Neural cell (in vitro differentiated cells): ENCODE measurements around the gene DNM2. TPM values are rescaled to one million over a fixed set of nuclear protein-coding genes. Genes with fewer than 3 reads are reported as not detected.

Experiments
- H2AFZ ChIP-seq: fragments of 200-600, 300-800 bp; sonication (generic), shearing (Covaris generic); 2 replicates; pipeline ENCODE4 v1.6.0; 2014; ENCODE audit warnings: low read depth, mild to moderate bottlenecking, antibody characterized with exemption, low read length, moderate library complexity
- H3F3A ChIP-seq: fragments of 200-600 bp; shearing (Covaris generic); 2 replicates; pipeline ENCODE4 v1.6.1; 2016; ENCODE audit warnings: mild to moderate bottlenecking, moderate library complexity, mixed read lengths, antibody characterized with exemption, low read length; ENCODE audit not compliant: insufficient read depth, poor library complexity, severe bottlenecking
- H3K27ac ChIP-seq: fragments of 200-600, 300-800 bp; sonication (generic), shearing (Covaris generic); 2 replicates; pipeline ENCODE4 v1.5.1; 2014; ENCODE audit warnings: mild to moderate bottlenecking, low read length, moderate library complexity
- H3K27me3 ChIP-seq: fragments of 300-800, 200-600 bp; sonication (generic), shearing (Covaris generic); 2 replicates; pipeline ENCODE4 v1.6.0; 2014; ENCODE audit warnings: mild to moderate bottlenecking, low read depth, low read length, moderate library complexity; ENCODE audit not compliant: insufficient read depth
- H3K36me3 ChIP-seq: fragments of 300-800, 200-600 bp; sonication (generic), shearing (Covaris generic); 2 replicates; pipeline ENCODE4 v1.5.1; 2014; ENCODE audit warnings: mild to moderate bottlenecking, antibody characterized with exemption, low read length, moderate library complexity; ENCODE audit not compliant: insufficient read depth
- H3K4me2 ChIP-seq: fragments of 300-800, 200-600 bp; sonication (generic), shearing (Covaris generic); 2 replicates; pipeline ENCODE4 v1.6.0; 2014; ENCODE audit warnings: mild to moderate bottlenecking, low read length
- H3K4me3 ChIP-seq: fragments of 300-800, 200-600 bp; sonication (generic), shearing (Covaris generic); 2 replicates; pipeline ENCODE4 v1.5.1; 2014; ENCODE audit warnings: mild to moderate bottlenecking, low read length, moderate library complexity
- H3K79me2 ChIP-seq: fragments of 200-600 bp; shearing (Covaris generic); replicated peaks from 2 replicates; pipeline ENCODE4 v1.6.0; 2014; ENCODE audit warnings: mild to moderate bottlenecking, low read length, moderate library complexity; ENCODE audit not compliant: insufficient read depth
- H3K9ac ChIP-seq: fragments of 300-800, 200-600 bp; sonication (generic), shearing (Covaris generic); 2 replicates; pipeline ENCODE4 v1.6.1; 2016; ENCODE audit warnings: mild to moderate bottlenecking, low read length, mixed read lengths
- H3K9me2 ChIP-seq: fragments of 200-600 bp; shearing (Covaris generic); 2 replicates; pipeline ENCODE4 v1.6.1; 2016; ENCODE audit warnings: mild to moderate bottlenecking, low read length, mixed read lengths; ENCODE audit not compliant: insufficient read depth
- H3K9me3 ChIP-seq: fragments of 200-600, 300-800 bp; sonication (generic), shearing (Covaris generic); 2 replicates; pipeline ENCODE4 v1.6.1; 2016; ENCODE audit warnings: mild to moderate bottlenecking, mixed run types, low read length, moderate library complexity, mixed read lengths
- H4K20me1 ChIP-seq: fragments of 200-600 bp; shearing (Covaris generic); 2 replicates; pipeline ENCODE4 v1.6.1; 2016; ENCODE audit warnings: mild to moderate bottlenecking, mixed run types; ENCODE audit not compliant: insufficient read depth
- EP300 ChIP-seq: fragments of 450-650 bp; conservative IDR thresholded peaks from 2 replicates; pipeline ENCODE4 v1.6.1; 2014; ENCODE audit warnings: antibody characterized with exemption, mild to moderate bottlenecking, moderate library complexity; ENCODE audit not compliant: poor library complexity, severe bottlenecking
- EZH2 ChIP-seq: fragments of 200-600, 300-800 bp; shearing (Covaris generic), sonication (generic); IDR thresholded peaks from 2 replicates; pipeline ENCODE4 v1.6.1; 2014; ENCODE audit warnings: antibody characterized with exemption, low read length, borderline replicate concordance, mild to moderate bottlenecking; ENCODE audit not compliant: insufficient read depth, poor library complexity, severe bottlenecking
- MXI1 ChIP-seq: fragments of 450-650 bp; conservative IDR thresholded peaks from 2 replicates; pipeline ENCODE4 v1.6.1; 2014; ENCODE audit warnings: antibody characterized with exemption, mild to moderate bottlenecking; ENCODE audit not compliant: poor library complexity, severe bottlenecking
- POLR2AphosphoS5 ChIP-seq: IDR thresholded peaks from 2 replicates; pipeline ENCODE4 v1.6.1; 2012
- RAD21 ChIP-seq: fragments of 450-650 bp; conservative IDR thresholded peaks from 2 replicates; pipeline ENCODE4 v1.6.1; 2014; ENCODE audit warnings: antibody characterized with exemption, mild to moderate bottlenecking, moderate library complexity
- REST ChIP-seq: IDR thresholded peaks from 2 replicates; pipeline ENCODE4 v1.6.1; 2012; ENCODE audit warnings: borderline replicate concordance
- SMC3 ChIP-seq: fragments of 450-650 bp; conservative IDR thresholded peaks from 2 replicates; pipeline ENCODE4 v1.6.1; 2014; ENCODE audit warnings: antibody characterized with exemption, mild to moderate bottlenecking, moderate library complexity; ENCODE audit not compliant: poor library complexity
- TAF1 ChIP-seq: IDR thresholded peaks from 2 replicates; pipeline ENCODE4 v1.6.1; 2012; ENCODE audit warnings: low read depth
- polyA plus RNA-seq: library from polyadenylated mRNA; depleted of rRNA; stranded (reverse); fragments of >200 nt; gene quantifications from 2 replicates; pipeline ENCODE4 v1.2.3, GENCODE V29; 2014
- TF ChIP-seq, protein P1 (sequence below): fragments of 450-650 bp; IDR thresholded peaks from 2 replicates; pipeline ENCODE4 v1.5.1; 2014; ENCODE audit warnings: antibody characterized with exemption, mild to moderate bottlenecking, moderate library complexity; ENCODE audit not compliant: poor library complexity, severe bottlenecking

DNM2 gene
- polyA plus RNA-seq, 1 donor from 2014 or later, result 31.4 TPM

DNA sequence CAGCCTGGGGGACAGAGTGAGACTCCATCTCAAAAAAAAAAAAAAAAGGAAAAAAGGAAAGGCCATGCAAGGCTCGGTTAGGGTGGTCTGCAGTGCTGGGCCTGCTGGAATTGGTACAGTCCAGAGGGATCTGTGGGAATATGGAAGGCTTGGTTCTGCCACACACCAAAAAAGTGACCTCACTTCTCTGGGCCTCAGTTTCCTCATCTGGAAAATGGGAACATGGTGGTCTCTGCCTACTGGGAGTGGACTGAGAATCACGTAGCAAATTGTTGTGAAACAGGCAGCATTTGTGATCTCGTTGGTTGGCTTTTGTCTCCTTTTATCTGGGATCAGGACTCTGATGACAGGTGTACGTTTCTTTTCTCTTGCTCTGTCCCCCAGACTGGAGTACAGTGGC, 7.5 kb downstream of the DNM2 start:
- no peak overlapping the region for H2AFZ ChIP-seq
- H3K79me2 ChIP-seq, result peaks cover 33% of the 10 kb centered on the region
- no peaks in the 10 kb centered on the region for H3K9me2 ChIP-seq
- no peak overlapping the region for H3K4me2 ChIP-seq
- H3K4me3 ChIP-seq, result no peak overlapping the region
- no peaks in the 10 kb centered on the region for H3F3A ChIP-seq
- no peaks in the 10 kb centered on the region for H3K36me3 ChIP-seq
- H3K9ac ChIP-seq, result no peak overlapping the region
- TF ChIP-seq MXI1 (no peak), RAD21 (no peak), POLR2AphosphoS5 (no peak), TAF1 (no peak), EP300 (no peak), REST (no peak), SMC3 (no peak), EZH2 (no peak)
- TF ChIP-seq, protein P1, sequence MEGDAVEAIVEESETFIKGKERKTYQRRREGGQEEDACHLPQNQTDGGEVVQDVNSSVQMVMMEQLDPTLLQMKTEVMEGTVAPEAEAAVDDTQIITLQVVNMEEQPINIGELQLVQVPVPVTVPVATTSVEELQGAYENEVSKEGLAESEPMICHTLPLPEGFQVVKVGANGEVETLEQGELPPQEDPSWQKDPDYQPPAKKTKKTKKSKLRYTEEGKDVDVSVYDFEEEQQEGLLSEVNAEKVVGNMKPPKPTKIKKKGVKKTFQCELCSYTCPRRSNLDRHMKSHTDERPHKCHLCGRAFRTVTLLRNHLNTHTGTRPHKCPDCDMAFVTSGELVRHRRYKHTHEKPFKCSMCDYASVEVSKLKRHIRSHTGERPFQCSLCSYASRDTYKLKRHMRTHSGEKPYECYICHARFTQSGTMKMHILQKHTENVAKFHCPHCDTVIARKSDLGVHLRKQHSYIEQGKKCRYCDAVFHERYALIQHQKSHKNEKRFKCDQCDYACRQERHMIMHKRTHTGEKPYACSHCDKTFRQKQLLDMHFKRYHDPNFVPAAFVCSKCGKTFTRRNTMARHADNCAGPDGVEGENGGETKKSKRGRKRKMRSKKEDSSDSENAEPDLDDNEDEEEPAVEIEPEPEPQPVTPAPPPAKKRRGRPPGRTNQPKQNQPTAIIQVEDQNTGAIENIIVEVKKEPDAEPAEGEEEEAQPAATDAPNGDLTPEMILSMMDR, result no peak
- no peaks in the 10 kb centered on the region for H3K9me3 ChIP-seq
- H3K27ac ChIP-seq, result no peak overlapping the region
- no peaks in the 10 kb centered on the region for H3K27me3 ChIP-seq
- H4K20me1 ChIP-seq, result peaks cover 4% of the 10 kb centered on the region

- Histone ChIP-seq H3K9me3 (no peaks in the 10 kb centered on the region), H3K27me3 (no peaks in the 10 kb centered on the region), H3F3A (no peaks in the 10 kb centered on the region), H3K9ac (no peak overlapping the region), H2AFZ (no peak overlapping the region), H3K79me2 (peaks cover 24% of the 10 kb centered on the region), H3K4me2 (no peak overlapping the region), H3K9me2 (no peaks in the 10 kb centered on the region), H3K36me3 (no peaks in the 10 kb centered on the region), H4K20me1 (no peaks in the 10 kb centered on the region), H3K27ac (no peak overlapping the region), H3K4me3 (no peak overlapping the region)
- TF ChIP-seq EZH2 (no peak), RAD21 (no peak), POLR2AphosphoS5 (no peak), TAF1 (no peak), MXI1 (no peak), SMC3 (no peak), EP300 (no peak), REST (no peak)
- TF ChIP-seq, protein P1, result no peak
Observed at GRCh38 chr19:10726268-10726667, 8.4 kb downstream of the DNM2 start.
